GM18907 (cell line): ENCODE measurements around the gene FUT1.
A peak's percentile ranks its signal among the peaks of the same experiment; 100 is the strongest.
"Not testable (repeated sequence)": the region's sequence is repeated elsewhere in the genome, so short reads cannot be mapped to it uniquely, and the experiment has no call there.

ENCODE experiments used
- ATAC-seq: cut with Tn5 transposase; IDR thresholded peaks from one replicate; pipeline ENCODE4 v1.9.1; 2021; ENCODE audit warnings: mild to moderate bottlenecking, moderate library complexity; ENCODE audit not compliant: unreplicated experiment

FUT1 gene

GRCh38 chr19:48718711-48719231, 33.7 kb downstream of the FUT1 start:
- ATAC-seq, result no peak

GRCh38 chr19:48718106-48718505, 34.3 kb downstream of the FUT1 start:
- not testable (repeated sequence) for ATAC-seq

GRCh38 chr19:48716562-48717291, 35.7 kb downstream of the FUT1 start:
- ATAC-seq, result no peak

- ATAC-seq, result no peak
These were observed 36.7 kb downstream of the FUT1 start for GRCh38 chr19:48715681-48716171.

DNA sequence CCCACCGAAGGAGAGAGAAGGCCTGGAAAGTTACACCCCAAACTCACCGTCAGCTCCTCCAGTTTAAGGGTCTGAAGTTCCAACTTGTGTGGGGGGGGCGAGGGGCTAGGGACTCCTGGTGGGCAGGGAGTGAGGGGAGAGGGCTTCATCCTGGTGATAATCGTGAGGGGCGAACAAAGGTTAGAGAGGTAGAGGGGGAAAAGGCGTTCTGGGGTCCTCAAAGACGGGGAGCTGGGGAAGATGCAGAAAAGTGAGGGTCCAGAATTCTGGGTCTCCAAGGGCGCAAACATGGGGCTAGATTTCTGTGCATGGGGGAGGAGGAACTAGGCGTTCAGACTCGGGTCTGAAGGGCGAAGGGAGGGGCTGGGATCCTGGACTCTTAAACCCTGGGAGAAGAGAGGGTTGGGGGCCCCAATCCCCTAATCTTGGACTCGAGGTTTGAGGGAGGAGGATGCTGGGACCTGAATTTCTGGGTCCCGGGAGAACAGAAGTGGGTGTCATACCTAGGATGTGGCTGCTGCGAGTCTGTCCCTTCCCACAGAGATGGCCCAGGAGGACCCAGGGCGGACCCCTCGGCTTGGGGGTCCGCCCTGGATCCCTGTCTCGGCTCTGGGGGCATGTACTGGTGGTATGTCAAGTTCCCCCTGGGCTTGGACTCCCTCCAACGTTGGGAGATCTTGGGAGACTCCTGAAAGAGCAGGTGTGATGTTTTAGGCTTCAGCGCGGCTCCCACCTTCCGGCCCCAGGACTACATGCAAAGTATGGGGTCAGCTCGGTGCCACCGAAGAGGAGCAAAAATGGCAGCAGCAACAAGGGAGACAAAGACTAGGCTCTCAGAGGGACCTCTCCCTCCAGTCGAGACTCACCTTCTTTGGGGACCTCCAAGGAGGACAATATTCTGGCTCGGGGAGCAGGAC, 37.4 kb downstream of the FUT1 start:
- no peak for ATAC-seq

DNA sequence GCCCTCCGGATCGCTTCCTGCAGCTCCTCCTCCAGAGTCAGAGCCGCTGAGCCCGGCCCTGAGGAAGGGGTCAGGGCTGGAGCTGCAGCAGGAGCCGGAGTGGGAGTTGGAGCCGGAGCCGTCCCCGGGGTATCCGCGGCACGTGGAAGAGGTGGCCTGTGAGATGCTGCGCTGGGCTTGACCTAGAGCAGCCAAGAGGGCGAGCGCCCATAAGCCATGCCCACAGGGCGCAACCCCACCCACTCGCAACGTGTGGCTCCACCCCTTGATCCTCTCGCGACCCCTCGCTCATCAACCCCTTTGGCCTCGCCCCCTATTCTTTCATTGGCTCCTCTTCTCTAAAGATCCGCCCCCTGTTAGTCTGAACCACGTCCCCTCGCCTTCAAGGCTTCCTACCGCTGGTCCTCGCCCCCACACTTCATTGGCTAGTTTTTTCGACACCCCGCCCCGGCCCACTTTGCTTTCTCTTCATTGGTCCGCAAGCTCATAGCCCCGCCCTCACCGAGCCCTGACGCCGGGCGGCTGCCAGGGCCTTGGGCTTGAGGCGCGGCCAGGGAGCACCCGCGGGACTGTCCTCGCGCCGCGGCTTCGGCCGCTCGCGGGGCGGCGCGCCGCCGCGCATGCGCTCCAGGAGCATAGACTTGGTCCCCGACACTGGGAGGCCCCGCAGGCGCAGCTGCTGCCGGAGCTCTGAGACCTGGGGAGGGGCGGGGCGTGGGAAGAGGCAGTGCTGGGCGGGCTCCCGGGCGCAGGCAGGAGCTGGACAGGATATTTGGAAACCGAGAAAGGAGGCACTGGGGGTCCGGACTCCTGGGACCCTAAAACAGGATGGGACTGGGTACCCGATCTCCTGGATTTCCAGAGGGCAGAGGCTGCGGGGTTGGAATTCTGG, 38.3 kb downstream of the FUT1 start:
- peak; percentile 90 for ATAC-seq

- ATAC-seq, result no peak
These were observed 39.2 kb downstream of the FUT1 start for GRCh38 chr19:48713041-48713863.

DNA sequence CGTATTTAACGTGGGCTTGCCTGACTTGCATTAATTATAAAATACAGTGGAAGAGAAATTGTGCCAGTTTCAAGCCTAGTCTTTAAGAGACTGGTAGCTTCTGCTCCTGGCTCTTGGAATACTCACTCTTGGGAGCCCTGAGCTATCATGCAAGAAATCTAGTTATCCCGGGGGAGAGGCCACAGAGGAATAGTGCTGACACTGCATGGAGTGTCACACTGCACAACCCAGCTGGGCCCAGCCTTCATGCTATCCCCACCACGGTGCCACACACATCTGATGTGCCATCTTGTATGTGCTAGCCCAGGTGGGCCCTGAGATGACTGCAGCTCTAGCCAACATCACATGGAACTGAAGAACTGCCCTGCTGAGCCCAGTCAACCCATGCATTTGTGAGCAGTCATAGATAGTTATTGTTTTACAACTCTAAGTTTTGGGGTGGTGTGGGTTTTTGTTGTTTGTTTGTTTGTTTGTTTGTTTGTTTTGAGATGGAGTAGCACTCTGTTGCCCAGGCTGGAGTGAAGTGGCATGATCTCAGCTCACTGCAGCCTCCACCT, 41.3 kb downstream of the FUT1 start:
- ATAC-seq, result no peak

DNA sequence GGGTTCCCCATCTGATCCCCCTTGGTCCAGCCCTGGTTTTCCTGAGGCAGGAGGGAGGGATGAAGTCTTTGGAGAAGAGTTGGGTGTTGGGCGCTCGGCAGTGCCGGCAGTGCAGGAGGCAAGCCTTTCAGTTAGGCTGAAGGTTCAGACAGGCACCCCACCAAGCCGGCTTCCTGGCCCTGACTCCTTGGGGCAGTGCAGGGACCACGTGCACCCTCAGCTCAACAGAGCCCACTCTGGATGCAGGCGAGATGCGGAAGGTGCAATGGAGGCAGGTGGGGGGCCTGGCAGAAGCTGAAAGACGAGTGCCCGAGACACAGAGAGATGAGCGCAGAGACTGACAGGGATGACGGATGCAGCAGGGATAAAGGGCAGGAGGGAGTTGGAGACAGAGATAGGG, 44.0 kb downstream of the FUT1 start:
- ATAC-seq, result no peak

GRCh38 chr19:48705431-48705830, 47.0 kb downstream of the FUT1 start:
- no peak for ATAC-seq

GRCh38 chr19:48703316-48703715, 49.1 kb downstream of the FUT1 start:
- ATAC-seq, result no peak

GRCh38 chr19:48702701-48703100, 49.7 kb downstream of the FUT1 start:
- no peak for ATAC-seq

DNA sequence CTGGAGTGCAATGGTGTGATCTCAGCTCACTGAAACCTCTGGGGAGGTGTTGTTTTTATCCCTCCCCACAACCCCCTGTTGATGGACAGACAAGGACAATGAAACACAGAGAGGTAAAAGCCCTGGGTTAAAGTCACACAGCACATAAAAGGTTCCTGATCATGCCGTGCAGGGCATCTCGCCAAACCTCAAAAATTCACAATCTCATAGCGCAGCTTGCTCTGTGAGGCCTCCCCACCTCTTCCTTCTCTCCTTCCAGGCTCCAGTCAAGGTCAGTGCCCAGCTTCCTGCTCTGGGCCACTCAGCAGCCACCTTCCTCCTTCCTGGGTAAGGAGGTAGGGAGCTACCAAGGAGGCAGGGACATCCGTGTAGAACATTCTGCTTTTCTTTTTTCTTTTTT, 54.4 kb downstream of the FUT1 start:
- no peak for ATAC-seq
